HG03135 (cell line): ENCODE measurements around the gene ZNF514.
"Not testable (repeated sequence)": the region's sequence is repeated elsewhere in the genome, so short reads cannot be mapped to it uniquely, and the experiment has no call there.

Source experiments
- ATAC-seq: cut with Tn5 transposase; IDR thresholded peaks from one replicate; pipeline ENCODE4 v1.9.1; 2021; ENCODE audit warnings: mild to moderate bottlenecking, moderate library complexity; ENCODE audit not compliant: unreplicated experiment

Gene ZNF514

GRCh38 chr2:95159690-95160449 is at the start of gene ZNF514:
Gene ZNF514 (minus strand): TSS chr2:95159848. CDS start chr2:95153253, 6,595 bp downstream.
- peak; percentile 82 for ATAC-seq

DNA sequence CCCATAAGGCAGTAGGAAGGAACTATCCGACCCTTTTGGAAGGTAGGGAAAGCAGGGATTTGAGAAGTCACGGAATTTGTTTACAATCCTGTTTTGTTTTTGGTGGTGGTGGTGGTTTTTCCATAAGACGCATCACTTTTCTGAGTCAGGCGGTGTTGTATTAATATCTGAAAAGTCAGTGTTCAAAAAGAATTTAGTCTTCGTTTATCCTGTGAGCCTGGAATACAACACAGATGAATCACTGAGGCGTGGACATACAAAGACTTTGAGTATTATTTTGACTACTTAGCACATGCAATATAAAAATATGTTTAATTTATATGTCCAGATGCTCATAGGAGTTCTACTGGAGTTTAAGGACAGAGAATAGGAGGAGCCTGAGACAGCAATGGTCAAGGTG is 48.5 kb upstream of the ZNF514 start:
- ATAC-seq: no peak

- ATAC-seq: peak; percentile 98
Observed at GRCh38 chr2:95207111-95207961, 47.7 kb upstream of the ZNF514 start, which contains the start of gene ZNF892. Gene ZNF892 (plus strand): TSS chr2:95207521. CDS start chr2:95207816, 295 bp downstream.

GRCh38 chr2:95206096-95206495 is 46.4 kb upstream of the ZNF514 start:
- ATAC-seq: no peak

- ATAC-seq: no peak
Observed at GRCh38 chr2:95204396-95204795, 44.7 kb upstream of the ZNF514 start.

GRCh38 chr2:95203911-95204310 is 44.3 kb upstream of the ZNF514 start:
- no peak for ATAC-seq

GRCh38 chr2:95192956-95193355 is 33.3 kb upstream of the ZNF514 start:
- not testable (repeated sequence) for ATAC-seq

DNA sequence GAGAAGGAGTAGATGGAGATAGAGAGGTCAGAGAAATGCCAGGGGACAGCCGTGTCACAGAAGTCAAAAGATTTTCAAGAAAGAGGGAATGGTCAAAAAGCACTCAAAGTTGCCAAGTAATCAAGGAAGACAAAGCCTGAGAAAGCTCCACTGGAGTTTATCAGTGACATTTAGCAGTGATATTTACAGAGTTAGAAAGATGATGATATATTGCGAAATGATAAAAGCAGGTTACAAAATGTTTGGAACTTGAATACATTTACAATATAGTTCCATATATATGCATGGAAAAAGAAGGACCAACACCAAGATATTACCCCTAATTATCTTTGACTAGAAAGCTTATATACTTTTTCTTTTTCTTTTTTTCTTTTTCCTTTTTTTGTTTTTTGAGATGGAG is 26.3 kb upstream of the ZNF514 start:
- no peak for ATAC-seq

- ATAC-seq: no peak
Observed at GRCh38 chr2:95185197-95185596, 25.5 kb upstream of the ZNF514 start.

DNA sequence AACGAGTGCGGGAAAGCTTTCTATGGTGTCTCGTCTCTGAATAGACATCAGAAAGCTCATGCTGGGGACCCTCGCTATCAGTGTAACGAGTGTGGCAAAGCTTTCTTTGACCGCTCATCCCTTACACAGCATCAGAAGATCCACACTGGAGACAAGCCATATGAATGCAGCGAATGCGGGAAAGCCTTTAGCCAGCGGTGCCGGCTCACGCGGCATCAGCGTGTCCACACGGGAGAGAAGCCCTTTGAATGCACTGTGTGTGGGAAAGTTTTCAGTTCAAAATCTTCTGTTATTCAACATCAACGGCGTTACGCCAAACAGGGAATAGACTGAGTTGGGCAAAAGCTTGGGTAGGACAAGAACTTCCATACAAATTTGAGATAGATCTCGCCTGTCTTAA is 22.1 kb upstream of the ZNF514 start:
- ATAC-seq: no peak

DNA sequence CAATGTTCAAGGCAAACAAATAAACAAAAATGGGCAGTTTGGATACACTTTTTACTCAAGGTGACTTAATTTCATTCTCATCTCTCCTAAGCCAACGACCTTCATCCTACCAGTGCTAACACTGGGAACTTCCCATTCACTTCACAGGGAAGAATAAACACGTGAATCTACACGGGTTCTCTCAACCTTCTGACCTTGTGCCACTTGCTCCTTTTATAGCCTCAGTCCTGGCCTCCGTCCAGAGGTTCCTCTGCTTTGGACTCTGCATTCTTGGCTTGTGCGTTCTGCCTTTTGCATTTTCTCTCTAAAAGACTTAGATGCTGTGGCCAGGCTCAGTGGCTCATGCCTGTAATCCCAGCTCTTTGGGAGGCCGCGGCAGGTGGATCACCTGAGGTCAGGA is 19.8 kb upstream of the ZNF514 start:
- ATAC-seq: no peak

- ATAC-seq: no peak
Observed at GRCh38 chr2:95174031-95174542, 14.4 kb upstream of the ZNF514 start.

- no peak for ATAC-seq
Observed at GRCh38 chr2:95171902-95172301, 12.3 kb upstream of the ZNF514 start.

DNA sequence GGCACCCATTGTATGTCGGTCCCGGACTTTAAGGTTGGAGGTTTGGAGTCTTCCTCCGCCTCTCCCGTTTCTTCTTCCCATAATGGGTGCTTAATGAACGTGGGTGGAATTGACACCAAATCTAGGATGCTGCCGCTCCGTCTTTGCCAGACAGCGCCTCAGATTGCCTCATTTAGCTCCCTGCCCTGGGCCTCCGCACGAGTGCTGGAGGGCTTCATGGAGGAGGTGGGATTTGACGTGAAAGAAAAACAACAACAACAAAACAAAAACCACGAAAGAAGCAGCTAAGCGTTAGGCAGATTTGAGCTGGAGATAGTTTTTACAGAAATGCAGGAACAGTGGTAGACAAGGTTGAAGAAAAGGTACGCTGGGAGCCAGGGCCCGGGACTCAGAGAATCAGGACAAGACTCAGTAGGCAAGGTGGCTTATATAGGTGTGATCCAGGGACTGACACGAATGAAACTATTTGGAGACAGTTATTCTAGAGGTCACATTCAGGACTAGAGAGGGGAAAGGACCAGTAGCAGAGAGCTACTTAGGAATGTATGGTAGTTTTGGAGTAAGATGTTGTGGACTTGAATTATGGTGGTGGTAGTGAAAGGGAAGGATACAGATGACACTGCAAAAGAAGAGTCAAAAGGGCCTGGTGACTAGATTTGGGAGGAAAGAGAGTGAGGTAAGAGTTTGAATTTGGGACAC is 6.6 kb upstream of the ZNF514 start:
- no peak for ATAC-seq

GRCh38 chr2:95165371-95166064 is 5.9 kb upstream of the ZNF514 start, which contains the start of gene ZNF2:
Gene ZNF2 (plus strand): TSS chr2:95165809. CDS start chr2:95176227, 10,418 bp downstream.
- ATAC-seq: peak; percentile 93

- ATAC-seq: peak; percentile 18
Observed at GRCh38 chr2:95165030-95165370, 5.4 kb upstream of the ZNF514 start.

DNA sequence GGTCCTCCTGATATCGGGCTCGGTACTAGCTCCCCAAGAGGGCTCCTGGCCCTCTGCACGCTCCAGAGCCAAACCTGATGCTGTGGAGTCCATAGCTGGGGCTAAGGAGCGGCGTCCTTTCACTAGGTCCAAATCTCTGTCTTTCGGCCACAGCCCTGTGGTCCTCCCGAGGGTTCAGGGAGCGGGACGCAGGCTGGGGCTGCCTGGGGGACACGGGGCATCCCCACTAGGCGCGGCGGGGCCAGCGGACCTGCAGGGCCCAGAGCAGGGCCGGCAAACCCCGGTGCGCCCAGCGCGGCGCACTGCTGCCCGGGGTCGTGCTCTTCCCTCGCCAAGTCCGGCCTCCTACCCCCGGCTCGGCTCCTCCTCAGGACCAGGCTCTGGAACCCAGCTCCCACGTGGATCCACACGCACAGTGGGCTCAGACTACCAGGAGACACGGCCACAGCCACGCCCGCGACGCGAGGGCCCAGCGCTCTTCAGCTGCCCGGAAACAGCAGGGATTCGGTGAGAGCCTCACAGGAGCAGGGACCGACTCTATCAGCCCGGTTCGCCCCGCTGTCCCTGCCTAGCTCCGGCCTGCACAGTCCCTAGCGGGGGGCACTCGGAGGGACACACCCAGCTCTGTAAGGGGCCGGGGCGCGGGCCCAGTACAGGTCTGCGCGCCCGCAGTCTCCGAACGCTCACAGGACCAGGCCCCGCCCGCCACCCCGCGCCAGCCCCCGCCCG is 593 bp downstream of the ZNF514 start:
- ATAC-seq: peak; percentile 42

DNA sequence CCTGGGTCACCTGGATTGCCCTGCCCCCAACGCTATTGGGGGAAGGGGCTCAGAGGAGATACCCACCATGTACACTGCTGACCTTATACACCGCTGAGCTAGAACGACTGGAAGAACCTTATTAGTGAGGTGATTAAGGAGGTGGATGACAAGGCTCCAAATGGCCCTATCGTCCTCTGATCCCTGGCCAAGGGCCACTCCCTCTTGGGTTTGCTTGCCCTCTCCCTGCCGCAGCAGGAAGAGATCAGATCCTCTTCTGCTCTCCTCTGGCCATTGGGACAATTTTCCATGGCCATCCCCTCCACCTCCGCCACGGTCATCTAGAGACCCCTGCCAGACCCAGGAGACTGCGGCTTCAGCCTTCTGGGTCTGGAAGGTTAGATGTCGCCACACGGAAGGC is 1.2 kb downstream of the ZNF514 start:
- no peak for ATAC-seq

- no peak for ATAC-seq
Observed at GRCh38 chr2:95149397-95149984, 10.2 kb downstream of the ZNF514 start.
